ENCODE data around the gene GATD1. TPM values are rescaled to one million over a fixed set of nuclear protein-coding genes. Genes with fewer than 3 reads are reported as not detected.
A peak's percentile ranks its signal among the peaks of the same experiment; 100 is the strongest.

Gene GATD1
- total RNA-seq, 2 donors from 2014 or later, result 39.9 to 84.9 TPM

DNA sequence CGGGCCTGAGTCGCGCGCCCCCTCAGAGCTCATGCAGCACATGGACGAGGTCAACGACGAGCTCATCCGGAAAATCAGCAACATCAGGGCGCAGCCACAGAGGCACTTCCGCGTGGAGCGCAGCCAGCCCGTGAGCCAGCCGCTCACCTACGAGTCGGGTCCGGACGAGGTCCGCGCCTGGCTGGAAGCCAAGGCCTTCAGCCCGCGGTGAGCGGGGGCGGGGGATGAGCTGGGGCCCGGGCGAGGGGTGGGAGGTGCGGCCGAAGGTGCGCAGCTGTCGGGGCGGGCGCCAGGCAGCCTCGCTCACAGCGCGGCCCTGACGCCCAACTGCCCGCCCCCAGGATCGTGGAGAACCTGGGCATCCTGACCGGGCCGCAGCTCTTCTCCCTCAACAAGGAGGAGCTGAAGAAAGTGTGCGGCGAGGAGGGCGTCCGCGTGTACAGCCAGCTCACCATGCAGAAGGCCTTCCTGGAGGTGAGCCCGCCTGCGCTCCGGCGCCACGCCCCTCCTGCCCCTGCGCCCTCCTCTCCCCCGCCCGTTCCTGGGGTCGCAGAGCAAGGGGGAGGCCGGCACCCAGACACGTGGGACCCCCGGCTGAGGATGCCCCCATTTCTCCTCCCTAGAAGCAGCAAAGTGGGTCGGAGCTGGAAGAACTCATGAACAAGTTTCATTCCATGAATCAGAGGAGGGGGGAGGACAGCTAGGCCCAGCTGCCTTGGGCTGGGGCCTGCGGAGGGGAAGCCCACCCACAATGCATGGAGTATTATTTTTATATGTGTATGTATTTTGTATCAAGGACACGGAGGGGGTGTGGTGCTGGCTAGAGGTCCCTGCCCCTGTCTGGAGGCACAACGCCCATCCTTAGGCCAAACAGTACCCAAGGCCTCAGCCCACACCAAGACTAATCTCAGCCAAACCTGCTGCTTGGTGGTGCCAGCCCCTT is 50.7 kb downstream of the GATD1 start:
- H3K27me3 ChIP-seq, result peaks cover 5% of the 10 kb centered on the region
- DNase-seq, result peak; percentile 82
- intact Hi-C loops (cut with DNase I), result loop anchor here (5.0 to 10.0 kb wide), 2 partner anchors 64 to 172 kb away; no protein-coding TSS in a partner anchor
- H3K4me3 ChIP-seq, result peak overlapping the region; percentile 26
- peak overlapping the region in 1 of 2 donors; percentile 34 for H3K9ac ChIP-seq (ENCODE audit: low read depth in 2 of 2, low read length in 2 of 2)
- H3K36me3 ChIP-seq, result no peaks in the 10 kb centered on the region
- H3K4me1 ChIP-seq, result peaks cover 35% of the 10 kb centered on the region
- TF ChIP-seq, protein P1, sequence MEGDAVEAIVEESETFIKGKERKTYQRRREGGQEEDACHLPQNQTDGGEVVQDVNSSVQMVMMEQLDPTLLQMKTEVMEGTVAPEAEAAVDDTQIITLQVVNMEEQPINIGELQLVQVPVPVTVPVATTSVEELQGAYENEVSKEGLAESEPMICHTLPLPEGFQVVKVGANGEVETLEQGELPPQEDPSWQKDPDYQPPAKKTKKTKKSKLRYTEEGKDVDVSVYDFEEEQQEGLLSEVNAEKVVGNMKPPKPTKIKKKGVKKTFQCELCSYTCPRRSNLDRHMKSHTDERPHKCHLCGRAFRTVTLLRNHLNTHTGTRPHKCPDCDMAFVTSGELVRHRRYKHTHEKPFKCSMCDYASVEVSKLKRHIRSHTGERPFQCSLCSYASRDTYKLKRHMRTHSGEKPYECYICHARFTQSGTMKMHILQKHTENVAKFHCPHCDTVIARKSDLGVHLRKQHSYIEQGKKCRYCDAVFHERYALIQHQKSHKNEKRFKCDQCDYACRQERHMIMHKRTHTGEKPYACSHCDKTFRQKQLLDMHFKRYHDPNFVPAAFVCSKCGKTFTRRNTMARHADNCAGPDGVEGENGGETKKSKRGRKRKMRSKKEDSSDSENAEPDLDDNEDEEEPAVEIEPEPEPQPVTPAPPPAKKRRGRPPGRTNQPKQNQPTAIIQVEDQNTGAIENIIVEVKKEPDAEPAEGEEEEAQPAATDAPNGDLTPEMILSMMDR (IDR thresholded peaks at IDR 0.05), result no peak
- H3K9me3 ChIP-seq, result no peaks in the 10 kb centered on the region
- peak overlapping the region; percentile 67 for H3K27ac ChIP-seq

DNA sequence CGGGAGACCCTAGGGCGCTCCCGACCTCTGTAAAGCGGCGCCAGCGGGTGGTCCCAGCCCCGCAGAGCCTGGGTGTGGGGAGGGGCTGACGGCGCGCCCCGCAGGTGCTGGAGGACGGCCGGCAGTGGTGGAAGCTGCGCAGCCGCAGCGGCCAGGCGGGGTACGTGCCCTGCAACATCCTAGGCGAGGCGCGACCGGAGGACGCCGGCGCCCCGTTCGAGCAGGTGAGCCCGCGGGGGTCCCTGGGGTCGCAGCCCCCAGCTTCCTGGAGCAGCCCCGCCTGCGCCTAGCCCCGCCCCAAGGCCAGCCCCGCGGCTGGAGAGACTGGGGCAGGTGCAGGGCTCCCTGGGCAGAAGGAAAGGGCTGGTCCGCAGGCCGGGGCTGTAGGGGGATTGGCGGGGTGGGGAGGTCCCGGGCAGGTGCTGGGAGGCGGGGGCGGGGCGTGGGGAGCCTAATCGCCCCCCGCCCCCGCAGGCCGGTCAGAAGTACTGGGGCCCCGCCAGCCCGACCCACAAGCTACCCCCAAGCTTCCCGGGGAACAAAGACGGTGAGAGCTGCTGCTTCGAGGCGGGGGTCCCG is 51.6 kb downstream of the GATD1 start:
- Histone ChIP-seq H3K4me1 (peaks cover 41% of the 10 kb centered on the region), H3K27ac (peak overlapping the region; percentile 67), H3K9ac (ENCODE audit: low read depth in 2 of 2, low read length in 2 of 2) (no peak overlapping the region), H3K27me3 (peaks cover 5% of the 10 kb centered on the region), H3K4me3 (peak overlapping the region; percentile 26), H3K36me3 (no peaks in the 10 kb centered on the region), H3K9me3 (no peaks in the 10 kb centered on the region)
- intact Hi-C loops (cut with DNase I), result loop anchor here (5.0 to 10.0 kb wide), 2 partner anchors 63 to 171 kb away; no protein-coding TSS in a partner anchor
- TF ChIP-seq, protein P1 (IDR thresholded peaks at IDR 0.05), result no peak
- DNase-seq, result peak; percentile 40

DNA sequence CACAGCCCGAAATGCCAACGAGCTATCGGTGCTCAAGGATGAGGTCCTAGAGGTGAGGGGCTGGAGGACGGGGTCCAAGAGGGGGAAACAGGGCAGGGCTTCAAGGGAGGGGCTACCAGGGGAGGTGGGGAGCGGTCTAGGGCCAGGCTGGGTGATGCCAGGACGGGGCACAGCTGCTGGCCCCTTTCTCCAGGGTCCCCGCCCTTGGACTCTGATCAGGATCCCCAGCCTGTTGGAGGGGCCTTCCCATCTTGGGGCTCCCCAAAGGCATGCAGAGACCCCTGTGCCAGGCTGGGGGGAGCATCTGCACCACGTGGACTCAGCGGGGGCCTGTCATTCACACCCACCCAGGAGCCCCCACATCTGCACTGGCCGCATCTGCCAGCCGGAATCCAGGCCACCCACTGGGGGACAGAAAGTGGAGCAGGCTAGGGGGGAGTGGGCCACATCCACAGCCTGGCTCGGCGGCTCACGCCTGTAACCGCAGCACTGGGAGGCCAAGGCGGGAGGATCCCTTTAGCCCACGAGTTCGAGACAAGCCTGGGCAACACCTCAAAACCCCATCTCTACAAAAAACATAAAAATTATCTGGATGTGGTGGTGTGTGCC is 52.4 kb downstream of the GATD1 start:
- no peak overlapping the region for H3K27ac ChIP-seq
- intact Hi-C loops (cut with DNase I), result loop anchor here (5.0 to 10.0 kb wide), 2 partner anchors 63 to 170 kb away; no protein-coding TSS in a partner anchor
- no peak for DNase-seq
- H3K4me3 ChIP-seq, result no peak overlapping the region
- H3K9ac ChIP-seq (ENCODE audit: low read depth in 2 of 2, low read length in 2 of 2), result no peak overlapping the region
- TF ChIP-seq, protein P1 (IDR thresholded peaks at IDR 0.05), result no peak
- H3K9me3 ChIP-seq, result no peaks in the 10 kb centered on the region
- H3K4me1 ChIP-seq, result peaks cover 47% of the 10 kb centered on the region
- peaks cover 5% of the 10 kb centered on the region for H3K27me3 ChIP-seq
- H3K36me3 ChIP-seq, result no peaks in the 10 kb centered on the region

DNA sequence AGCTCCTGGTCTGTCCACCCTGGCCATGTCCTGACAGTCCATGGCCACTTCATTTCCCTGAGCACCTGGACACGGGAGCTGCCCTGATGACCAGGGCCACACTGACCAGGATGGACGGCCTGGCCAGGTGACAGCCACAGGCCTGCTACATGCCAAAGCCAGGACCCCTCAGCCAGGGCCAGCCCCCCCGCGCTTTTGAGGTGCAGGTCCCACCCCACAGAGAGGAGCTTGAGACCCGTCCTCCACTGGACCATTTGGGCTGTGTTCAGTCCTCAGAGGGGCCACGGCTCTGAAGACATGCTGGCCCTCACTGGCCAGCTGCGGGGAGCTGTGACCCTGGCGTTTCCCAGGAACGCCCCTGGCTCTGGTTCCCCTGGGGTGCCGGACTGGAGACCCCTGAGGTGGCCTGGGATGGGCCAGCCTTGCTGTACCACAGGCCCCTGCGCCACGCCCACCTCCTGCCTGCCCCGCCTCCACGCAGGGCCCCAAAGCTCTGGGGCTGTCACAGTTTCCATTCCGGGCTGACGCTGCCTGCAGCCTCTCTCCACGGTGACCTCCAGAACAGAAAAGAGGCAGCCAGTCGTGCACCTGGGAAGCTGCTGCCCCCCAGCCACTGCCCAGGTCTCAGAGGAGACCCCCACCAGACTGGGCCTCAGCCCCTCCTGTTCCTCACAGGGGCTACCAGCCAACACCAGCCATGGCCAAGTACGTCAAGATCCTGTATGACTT is 53.1 kb downstream of the GATD1 start:
- no peaks in the 10 kb centered on the region for H3K9me3 ChIP-seq
- no peak overlapping the region for H3K9ac ChIP-seq (ENCODE audit: low read depth in 2 of 2, low read length in 2 of 2)
- no peaks in the 10 kb centered on the region for H3K36me3 ChIP-seq
- H3K27ac ChIP-seq, result no peak overlapping the region
- peaks cover 5% of the 10 kb centered on the region for H3K27me3 ChIP-seq
- peak; percentile 22 for DNase-seq
- peaks cover 47% of the 10 kb centered on the region for H3K4me1 ChIP-seq
- no peak overlapping the region for H3K4me3 ChIP-seq
- intact Hi-C loops (cut with DNase I), result loop anchor here (10.0 kb wide), 1 partner anchor 169 kb away; no protein-coding TSS in a partner anchor
- TF ChIP-seq, protein P1 (IDR thresholded peaks at IDR 0.05), result no peak

Data from colonic mucosa (tissue), 4 donors.